ENCODE data around the gene PRLR.
A peak's percentile ranks its signal among the peaks of the same experiment; 100 is the strongest.
"Not testable (repeated sequence)": the region's sequence is repeated elsewhere in the genome, so short reads cannot be mapped to it uniquely, and the experiment has no call there.

Gene PRLR

DNA sequence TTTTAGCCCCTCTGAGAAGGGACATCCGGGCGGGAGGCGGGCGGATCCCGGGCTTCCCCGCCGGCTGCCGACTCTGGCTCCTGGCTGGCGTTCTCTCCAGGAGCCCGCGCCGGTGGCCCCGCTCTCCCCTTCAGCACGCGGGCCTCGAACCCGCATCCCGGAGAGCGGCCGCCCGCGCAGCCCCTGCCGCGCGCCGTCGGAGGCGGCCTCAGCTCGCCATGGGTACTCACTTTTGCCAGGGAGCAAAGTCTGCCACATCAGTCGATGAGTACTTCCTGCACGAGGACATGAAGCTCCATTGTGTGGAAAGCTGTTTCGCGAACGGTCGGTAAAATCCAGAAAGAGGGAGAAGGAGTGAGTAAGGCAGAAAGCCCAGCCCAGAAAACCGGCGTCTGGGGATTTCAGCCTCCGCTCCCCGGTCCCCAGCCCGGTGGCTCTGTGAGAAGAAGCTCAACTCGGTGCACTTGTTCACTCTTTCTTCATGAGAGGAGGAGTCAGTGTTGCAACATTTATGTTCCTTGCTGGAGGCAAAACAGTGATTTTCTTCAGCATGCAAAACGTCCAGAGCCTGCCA, at the start of gene PRLR:
Gene PRLR (minus strand): TSS at position 450 of the 574 bp plus-strand sequence. CDS start 140,867 bp downstream, outside the sequence.
- H3K4me1 ChIP-seq, result peaks cover 9% of the 10 kb centered on the region
- in situ Hi-C loops (cut with MboI; ENCODE audit: low sequenced_read_pairs), result no loop called here
- H3K4me3 ChIP-seq, result peak within 1 kb of the TSS; percentile 42
- no peaks in the 10 kb centered on the region for H3K36me3 ChIP-seq (replicated peaks)
- H3K27me3 ChIP-seq (ENCODE audit: low read depth), result no peaks in the 10 kb centered on the region
- no peaks in the 10 kb centered on the region for H3K9me3 ChIP-seq
- peak; percentile 28 to 43 for DNase-seq (ENCODE audit: low spot score in 2 of 2)

DNA sequence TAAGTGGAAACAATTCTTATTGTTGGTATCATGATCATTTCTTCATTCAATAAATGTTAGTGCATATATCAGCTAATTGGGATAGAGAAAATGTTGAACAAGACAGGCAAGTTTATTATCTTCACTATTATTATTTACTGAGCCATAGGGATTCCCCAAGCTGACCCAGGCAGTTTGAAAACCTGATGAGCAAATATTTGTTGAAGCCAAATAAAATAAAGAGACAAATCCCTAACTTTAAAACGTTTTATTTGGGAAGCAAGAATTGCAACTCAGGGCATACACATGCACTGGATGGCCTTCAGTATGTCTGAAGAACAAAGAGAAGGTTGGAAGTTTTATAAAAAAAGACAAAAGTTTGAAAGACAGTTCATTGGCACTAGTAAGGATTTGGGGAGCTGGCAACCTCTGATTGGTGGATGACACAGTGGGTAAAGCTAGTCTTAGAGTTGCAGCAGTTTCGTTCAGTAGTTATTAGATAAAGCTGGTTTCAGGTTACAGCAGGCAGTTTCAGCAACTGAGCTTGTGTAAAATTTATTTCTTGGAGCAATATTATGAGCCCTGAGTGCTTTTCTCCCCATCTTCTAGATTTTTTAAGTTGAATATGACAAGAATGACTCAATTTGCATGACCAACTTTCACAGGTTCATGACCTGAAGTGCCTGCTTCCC, 44.7 kb upstream of the PRLR start:
- Histone ChIP-seq H3K9me3 (no peaks in the 10 kb centered on the region), H3K4me3 (no peak overlapping the region), H3K36me3 (replicated peaks) (no peaks in the 10 kb centered on the region), H3K27me3 (ENCODE audit: low read depth) (no peaks in the 10 kb centered on the region), H3K4me1 (no peaks in the 10 kb centered on the region)
- no peak for DNase-seq (ENCODE audit: low spot score in 2 of 2)
- in situ Hi-C loops (cut with MboI; ENCODE audit: low sequenced_read_pairs), result no loop called here

DNA sequence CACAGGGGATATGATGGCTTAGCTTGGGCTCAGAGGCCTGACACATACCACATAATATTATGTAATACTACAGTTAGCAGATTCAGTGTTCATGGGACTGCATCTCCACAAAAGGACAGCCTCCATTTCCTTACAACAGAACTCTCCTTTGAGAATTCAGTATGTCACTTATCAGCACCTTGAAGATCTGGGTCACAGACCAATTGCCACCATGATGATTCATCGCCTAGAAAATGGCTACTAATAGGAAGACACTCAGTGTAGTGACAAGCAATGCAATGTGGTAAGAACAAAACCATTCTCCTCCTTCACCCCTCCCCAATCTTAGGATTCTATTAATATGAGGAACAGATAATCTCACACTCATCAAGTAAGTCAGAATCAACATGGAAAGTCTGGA, 38.7 kb upstream of the PRLR start:
- H3K36me3 ChIP-seq (replicated peaks), result no peaks in the 10 kb centered on the region
- in situ Hi-C loops (cut with MboI; ENCODE audit: low sequenced_read_pairs), result no loop called here
- no peaks in the 10 kb centered on the region for H3K27me3 ChIP-seq (ENCODE audit: low read depth)
- H3K9me3 ChIP-seq, result no peaks in the 10 kb centered on the region
- no peak for DNase-seq (ENCODE audit: low spot score in 2 of 2)
- H3K4me3 ChIP-seq, result no peak overlapping the region
- peaks cover 13% of the 10 kb centered on the region for H3K4me1 ChIP-seq

DNA sequence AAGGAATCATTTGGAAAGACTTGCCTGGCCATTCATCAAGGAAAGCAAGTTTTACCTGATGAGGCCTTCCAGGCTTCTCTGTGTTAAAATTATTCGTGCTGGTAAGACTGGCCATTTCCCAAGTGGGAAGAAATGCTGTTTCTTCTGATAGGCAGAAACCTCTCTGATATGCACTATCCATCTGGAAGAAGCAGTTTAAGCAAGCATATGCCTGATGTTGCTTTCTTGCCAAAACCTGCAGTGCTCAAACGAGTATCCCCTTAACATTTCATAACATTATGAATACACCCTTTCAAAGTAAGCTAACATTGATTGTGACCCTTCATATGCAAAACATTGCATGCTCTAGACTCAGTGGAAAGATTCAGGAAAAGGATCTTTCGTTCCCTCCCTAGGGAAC, 36.0 kb upstream of the PRLR start:
- H3K36me3 ChIP-seq (replicated peaks), result no peaks in the 10 kb centered on the region
- peaks cover 18% of the 10 kb centered on the region for H3K4me1 ChIP-seq
- H3K4me3 ChIP-seq, result no peak overlapping the region
- H3K27me3 ChIP-seq (ENCODE audit: low read depth), result no peaks in the 10 kb centered on the region
- peak in 1 of 2 experiments; percentile 75 for DNase-seq (ENCODE audit: low spot score in 2 of 2)
- in situ Hi-C loops (cut with MboI; ENCODE audit: low sequenced_read_pairs), result no loop called here
- peaks cover 3% of the 10 kb centered on the region; the same call in 1 of the 2 replicates for H3K9me3 ChIP-seq

DNA sequence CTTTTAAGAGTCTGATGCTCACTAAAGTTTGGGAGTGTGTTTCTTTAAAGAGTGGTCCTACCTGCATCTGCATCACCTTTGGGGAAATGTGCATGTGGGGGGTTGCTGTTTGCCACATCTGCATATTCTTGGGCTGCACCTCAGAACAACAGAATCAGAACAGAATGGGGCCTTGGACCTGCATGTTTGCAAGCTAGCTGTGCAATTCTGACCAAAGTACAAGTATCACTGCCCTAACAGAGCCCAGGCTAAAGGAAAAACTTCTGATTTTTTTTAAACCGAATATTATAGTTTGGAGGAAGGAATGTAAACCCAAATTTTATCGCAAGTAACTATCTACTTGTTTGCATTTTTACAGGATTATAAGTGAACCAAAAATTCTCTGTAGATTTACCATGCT, 34.2 kb upstream of the PRLR start:
- DNase-seq (ENCODE audit: low spot score in 2 of 2), result no peak
- Histone ChIP-seq H3K4me3 (no peak overlapping the region), H3K27me3 (ENCODE audit: low read depth) (no peaks in the 10 kb centered on the region), H3K4me1 (peaks cover 18% of the 10 kb centered on the region), H3K36me3 (replicated peaks) (no peaks in the 10 kb centered on the region), H3K9me3 (peaks cover 3% of the 10 kb centered on the region; the same call in 1 of the 2 replicates)
- in situ Hi-C loops (cut with MboI; ENCODE audit: low sequenced_read_pairs), result no loop called here

DNA sequence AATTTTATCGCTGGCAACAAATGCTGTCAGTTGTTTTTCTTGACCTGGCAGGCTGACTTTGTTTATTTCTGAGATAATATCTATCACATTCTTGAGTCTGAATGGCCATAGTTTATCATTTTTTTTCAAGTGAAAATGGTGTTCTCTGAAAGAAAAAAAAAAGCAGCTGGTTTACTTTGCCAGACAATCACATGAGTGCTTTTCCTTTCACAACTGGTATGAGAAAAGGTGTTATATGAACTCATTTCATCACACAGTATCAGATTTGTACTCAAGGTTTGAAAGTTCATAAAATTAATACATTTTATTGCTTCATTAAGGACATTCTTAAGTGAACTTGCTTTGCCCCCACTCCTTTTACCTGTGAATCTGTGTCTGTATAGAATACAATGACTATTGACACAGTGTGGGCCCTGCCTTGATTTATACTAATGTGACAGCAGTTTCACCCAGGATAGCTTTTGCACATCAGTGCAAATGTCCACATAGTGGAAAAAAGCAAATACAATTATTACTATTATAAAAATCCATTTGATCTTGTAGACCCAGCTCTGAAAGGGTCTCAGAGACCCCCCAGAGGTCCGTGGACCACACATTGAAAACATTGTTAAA, 33.1 kb upstream of the PRLR start:
- Histone ChIP-seq H3K9me3 (peaks cover 3% of the 10 kb centered on the region; the same call in 1 of the 2 replicates), H3K4me1 (peaks cover 18% of the 10 kb centered on the region), H3K36me3 (replicated peaks) (no peaks in the 10 kb centered on the region), H3K4me3 (no peak overlapping the region), H3K27me3 (ENCODE audit: low read depth) (no peaks in the 10 kb centered on the region)
- DNase-seq (ENCODE audit: low spot score in 2 of 2), result no peak
- in situ Hi-C loops (cut with MboI; ENCODE audit: low sequenced_read_pairs), result no loop called here

DNA sequence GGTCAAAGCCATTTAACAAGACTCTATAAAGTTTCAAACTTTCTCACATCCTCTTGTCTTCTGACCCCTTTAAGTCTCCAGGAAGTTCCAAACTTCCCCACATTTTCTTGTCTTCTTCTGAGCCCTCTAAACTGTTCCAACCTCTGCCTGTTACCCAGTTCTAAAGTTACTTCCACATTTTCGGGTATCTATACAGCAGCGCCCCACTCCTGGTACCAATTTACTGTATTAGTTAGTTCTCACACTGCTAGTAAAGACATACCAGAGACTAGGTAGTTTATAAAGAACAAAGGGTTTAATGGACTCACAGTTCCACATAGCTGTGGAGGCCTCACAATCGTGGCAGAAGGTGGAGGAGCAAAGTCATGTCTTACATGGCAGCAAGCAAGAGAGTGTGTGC, 23.3 kb upstream of the PRLR start:
- Histone ChIP-seq H3K36me3 (replicated peaks) (no peaks in the 10 kb centered on the region), H3K4me1 (peaks cover 3% of the 10 kb centered on the region), H3K27me3 (ENCODE audit: low read depth) (no peaks in the 10 kb centered on the region), H3K4me3 (no peak overlapping the region), H3K9me3 (peaks cover 11% of the 10 kb centered on the region)
- in situ Hi-C loops (cut with MboI; ENCODE audit: low sequenced_read_pairs), result no loop called here
- DNase-seq (ENCODE audit: low spot score in 2 of 2), result no peak

DNA sequence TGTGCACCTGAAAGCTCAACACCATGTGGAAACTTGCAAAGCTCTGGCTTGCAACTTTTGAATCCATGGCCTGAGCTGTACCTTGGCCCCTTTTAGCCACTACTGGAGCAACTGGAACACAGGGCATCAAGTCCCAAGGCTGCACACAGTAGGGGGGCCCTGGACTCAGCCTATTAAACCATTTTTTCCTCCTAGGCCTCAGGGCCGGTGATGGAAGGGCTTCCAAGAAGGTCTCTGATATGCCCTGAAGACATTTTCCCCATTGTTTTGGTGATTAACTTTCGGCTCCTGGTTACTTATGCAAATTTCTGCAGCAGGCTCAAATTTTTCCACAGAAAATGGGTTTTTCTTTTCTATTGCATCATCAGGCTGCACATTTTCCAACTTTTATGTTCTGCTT, 22.7 kb upstream of the PRLR start:
- no peak overlapping the region for H3K4me3 ChIP-seq
- H3K9me3 ChIP-seq, result peaks cover 11% of the 10 kb centered on the region
- no peaks in the 10 kb centered on the region for H3K36me3 ChIP-seq (replicated peaks)
- in situ Hi-C loops (cut with MboI; ENCODE audit: low sequenced_read_pairs), result no loop called here
- peaks cover 3% of the 10 kb centered on the region for H3K4me1 ChIP-seq
- no peaks in the 10 kb centered on the region for H3K27me3 ChIP-seq (ENCODE audit: low read depth)
- DNase-seq (ENCODE audit: low spot score in 2 of 2), result no peak

DNA sequence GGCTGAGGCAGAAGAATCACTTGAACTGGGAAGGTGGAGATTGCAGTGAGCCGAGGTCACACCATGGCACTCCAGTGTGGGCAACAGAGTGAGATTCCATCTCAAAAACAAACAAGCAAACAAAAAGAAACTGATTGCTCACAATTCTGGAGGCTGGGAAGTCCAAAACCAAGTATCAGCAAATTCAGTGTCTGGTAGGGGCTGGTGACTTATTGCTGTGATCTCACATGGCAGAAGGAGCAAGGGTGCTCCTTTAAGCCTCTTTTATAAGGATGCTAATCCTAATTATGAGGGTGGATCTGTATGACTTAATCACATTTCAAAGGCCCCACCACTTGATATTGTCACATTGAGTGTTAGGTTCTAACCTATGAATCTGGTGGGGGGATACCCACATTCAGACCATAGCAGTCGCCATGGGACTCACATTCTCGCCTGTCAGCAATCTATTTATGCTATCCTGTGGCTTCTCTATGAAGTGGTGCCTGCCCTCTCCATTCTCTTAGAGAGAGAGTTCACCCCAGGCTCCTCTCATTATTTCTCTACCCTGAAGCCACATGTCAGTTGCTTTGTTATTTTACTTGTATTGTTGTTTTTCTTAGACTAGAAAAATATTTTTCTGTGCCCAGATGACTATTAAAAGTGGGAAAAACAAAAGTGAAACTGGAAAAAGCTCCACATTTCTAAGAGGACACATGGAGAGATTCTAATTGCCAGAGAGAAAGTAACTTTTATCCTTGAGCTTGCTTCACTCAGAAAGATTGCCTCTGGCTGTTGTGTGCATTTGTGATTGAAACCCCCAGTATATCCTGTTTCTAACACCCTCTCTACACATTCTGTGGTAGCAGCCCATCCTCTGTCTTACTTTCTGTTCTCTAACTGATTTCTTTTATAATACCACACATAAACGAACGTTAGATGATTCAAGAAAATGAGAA, 18.8 kb upstream of the PRLR start:
- H3K27me3 ChIP-seq (ENCODE audit: low read depth), result no peaks in the 10 kb centered on the region
- in situ Hi-C loops (cut with MboI; ENCODE audit: low sequenced_read_pairs), result no loop called here
- H3K36me3 ChIP-seq (replicated peaks), result no peaks in the 10 kb centered on the region
- H3K4me3 ChIP-seq, result no peak overlapping the region
- no peak for DNase-seq (ENCODE audit: low spot score in 2 of 2)
- peaks cover 11% of the 10 kb centered on the region for H3K9me3 ChIP-seq
- H3K4me1 ChIP-seq, result peaks cover 10% of the 10 kb centered on the region

DNA sequence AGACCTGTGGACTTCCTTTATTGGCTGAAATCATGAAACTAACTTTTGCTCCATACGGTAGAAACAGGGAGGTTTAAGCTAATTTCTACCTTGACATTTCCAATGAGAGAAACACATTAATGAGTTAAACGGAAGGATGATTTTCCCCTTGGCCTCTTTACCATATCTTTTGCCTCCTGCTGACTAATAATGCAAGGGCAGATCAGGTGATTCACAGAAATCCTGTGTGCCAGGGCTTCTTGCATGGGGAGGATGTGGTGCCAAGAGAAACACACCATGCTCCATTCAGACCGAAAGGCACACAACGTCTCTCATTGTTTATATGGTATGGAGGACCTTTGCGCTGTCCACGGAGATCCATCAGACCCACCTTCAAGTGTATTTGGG, 17.4 kb upstream of the PRLR start:
- Histone ChIP-seq H3K27me3 (ENCODE audit: low read depth) (no peaks in the 10 kb centered on the region), H3K36me3 (replicated peaks) (no peaks in the 10 kb centered on the region), H3K4me3 (no peak overlapping the region), H3K4me1 (peaks cover 10% of the 10 kb centered on the region), H3K9me3 (no peaks in the 10 kb centered on the region; the same call in 1 of the 2 replicates)
- no peak for DNase-seq (ENCODE audit: low spot score in 2 of 2)
- in situ Hi-C loops (cut with MboI; ENCODE audit: low sequenced_read_pairs), result no loop called here

DNA sequence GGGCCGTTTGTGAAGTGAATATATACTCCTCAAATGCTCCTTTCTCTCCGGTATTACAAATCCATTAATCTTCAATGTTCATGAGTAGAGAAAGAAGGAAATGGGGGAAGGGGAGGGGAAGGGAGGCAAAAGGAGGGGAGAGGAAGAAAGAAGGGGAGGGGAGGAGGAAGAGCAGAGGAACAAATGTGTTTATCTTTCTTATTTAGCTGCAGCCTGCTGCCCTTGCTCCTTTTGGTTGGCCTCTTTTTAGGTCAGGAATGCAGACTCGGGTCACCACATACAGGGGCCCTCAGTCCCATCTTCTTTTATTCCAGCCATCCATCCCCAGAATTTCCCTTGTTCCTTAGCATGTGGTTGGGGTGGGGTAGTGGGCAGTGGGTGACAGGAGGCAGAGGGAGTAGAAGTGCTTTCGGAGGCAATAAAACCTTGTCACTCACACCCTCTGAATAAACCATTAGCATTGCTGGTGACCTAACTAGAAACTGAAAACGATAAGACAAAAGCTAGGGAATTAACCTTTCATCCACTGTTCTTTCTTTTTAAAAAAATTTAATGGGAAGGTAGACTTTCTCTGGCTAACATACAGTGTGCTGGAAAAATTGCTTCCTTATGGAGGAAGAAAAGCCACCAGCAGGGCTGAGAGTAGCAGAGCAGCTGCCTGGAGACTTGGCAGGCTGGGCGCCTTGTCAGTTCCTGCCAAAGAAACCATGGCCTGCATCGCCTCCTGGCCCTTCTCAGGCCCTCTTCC, 16.8 kb upstream of the PRLR start:
- DNase-seq (ENCODE audit: low spot score in 2 of 2), result no peak
- Histone ChIP-seq H3K9me3 (no peaks in the 10 kb centered on the region), H3K4me1 (peaks cover 10% of the 10 kb centered on the region), H3K36me3 (replicated peaks) (no peaks in the 10 kb centered on the region), H3K4me3 (no peak overlapping the region), H3K27me3 (ENCODE audit: low read depth) (no peaks in the 10 kb centered on the region)
- in situ Hi-C loops (cut with MboI; ENCODE audit: low sequenced_read_pairs), result no loop called here

DNA sequence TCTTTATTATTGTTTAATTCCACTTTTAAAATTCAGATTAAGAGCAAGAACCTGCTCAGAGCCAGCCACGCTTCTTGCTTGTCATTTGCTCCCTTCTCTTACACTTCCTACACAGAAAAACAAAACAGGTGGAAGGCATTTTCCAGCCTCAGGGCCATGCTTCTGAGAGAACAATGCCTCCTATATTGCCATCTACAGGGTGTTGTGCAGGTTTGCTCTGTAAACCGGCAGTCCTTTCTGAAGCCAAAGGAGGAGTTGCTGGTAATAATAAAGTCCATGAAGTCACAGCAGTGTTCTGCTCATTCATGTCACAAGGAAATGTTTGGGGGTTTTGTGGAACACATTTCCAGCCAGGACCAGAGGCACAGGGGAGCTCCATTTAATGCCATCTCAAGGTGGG, 16.1 kb upstream of the PRLR start:
- Histone ChIP-seq H3K9me3 (no peaks in the 10 kb centered on the region), H3K4me3 (no peak overlapping the region), H3K36me3 (replicated peaks) (no peaks in the 10 kb centered on the region), H3K27me3 (ENCODE audit: low read depth) (no peaks in the 10 kb centered on the region), H3K4me1 (peaks cover 10% of the 10 kb centered on the region)
- peak in 1 of 2 experiments; percentile 60 for DNase-seq (ENCODE audit: low spot score in 2 of 2)
- in situ Hi-C loops (cut with MboI; ENCODE audit: low sequenced_read_pairs), result no loop called here

DNA sequence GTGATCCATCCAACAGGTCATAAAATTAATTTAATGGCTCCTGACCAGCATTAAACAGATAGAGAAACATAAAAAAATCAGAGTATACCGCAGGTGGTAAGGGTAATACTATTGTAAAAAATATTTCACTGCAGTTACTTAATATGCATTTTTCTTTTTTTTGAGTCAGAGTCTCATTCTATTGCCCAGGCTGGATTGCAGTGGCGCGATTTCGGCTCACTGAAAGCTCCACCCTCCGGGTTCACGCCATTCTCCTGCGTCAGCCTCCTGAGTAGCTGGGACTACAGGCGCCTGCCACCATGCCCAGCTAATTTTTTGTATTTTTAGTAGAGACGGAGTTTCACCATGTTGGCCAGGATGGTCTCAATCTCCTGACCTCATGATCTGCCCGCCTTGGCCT, 15.1 kb upstream of the PRLR start:
- H3K9me3 ChIP-seq; H3K27me3 ChIP-seq (ENCODE audit: low read depth); DNase-seq (ENCODE audit: low spot score in 2 of 2); H3K36me3 ChIP-seq (replicated peaks); in situ Hi-C loops (cut with MboI; ENCODE audit: low sequenced_read_pairs); H3K4me3 ChIP-seq: not testable (repeated sequence)
- H3K4me1 ChIP-seq, result peaks cover 16% of the 10 kb centered on the region
